Retina (tissue), 1 donor: Measurements from ENCODE around the gene ZDHHC18.
"Not testable (repeated sequence)": the region's sequence is repeated elsewhere in the genome, so short reads cannot be mapped to it uniquely, and the experiment has no call there.

Experiments
- DNase-seq: peaks from one replicate; pipeline ENCODE4 v3.0.0-alpha.2; 2016

Gene ZDHHC18

GRCh38 chr1:26837665-26838064, 11.2 kb downstream of the ZDHHC18 start:
- DNase-seq: not testable (repeated sequence)

GRCh38 chr1:26838474-26839338, 12.2 kb downstream of the ZDHHC18 start:
- no peak for DNase-seq

DNA sequence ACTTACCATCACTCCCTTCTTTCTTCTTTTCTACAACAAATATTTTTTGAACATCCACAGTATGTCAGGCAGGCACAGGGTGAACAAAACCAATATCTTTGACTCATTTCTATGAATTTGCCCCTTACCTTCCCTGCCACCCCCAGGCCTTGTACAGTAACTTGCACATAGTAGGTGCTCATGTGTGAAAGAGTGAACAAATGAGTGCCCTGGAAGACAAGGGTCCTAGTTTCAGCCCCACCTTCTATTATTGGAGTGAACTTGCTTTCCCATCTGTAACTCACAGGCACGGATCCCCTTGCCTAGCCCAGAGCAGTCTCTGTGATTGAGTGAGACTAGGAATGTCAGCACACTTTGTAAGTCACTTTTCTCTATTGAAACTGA, 12.8 kb downstream of the ZDHHC18 start:
- DNase-seq: no peak

GRCh38 chr1:26839779-26840178, 13.3 kb downstream of the ZDHHC18 start:
- DNase-seq: no peak

DNA sequence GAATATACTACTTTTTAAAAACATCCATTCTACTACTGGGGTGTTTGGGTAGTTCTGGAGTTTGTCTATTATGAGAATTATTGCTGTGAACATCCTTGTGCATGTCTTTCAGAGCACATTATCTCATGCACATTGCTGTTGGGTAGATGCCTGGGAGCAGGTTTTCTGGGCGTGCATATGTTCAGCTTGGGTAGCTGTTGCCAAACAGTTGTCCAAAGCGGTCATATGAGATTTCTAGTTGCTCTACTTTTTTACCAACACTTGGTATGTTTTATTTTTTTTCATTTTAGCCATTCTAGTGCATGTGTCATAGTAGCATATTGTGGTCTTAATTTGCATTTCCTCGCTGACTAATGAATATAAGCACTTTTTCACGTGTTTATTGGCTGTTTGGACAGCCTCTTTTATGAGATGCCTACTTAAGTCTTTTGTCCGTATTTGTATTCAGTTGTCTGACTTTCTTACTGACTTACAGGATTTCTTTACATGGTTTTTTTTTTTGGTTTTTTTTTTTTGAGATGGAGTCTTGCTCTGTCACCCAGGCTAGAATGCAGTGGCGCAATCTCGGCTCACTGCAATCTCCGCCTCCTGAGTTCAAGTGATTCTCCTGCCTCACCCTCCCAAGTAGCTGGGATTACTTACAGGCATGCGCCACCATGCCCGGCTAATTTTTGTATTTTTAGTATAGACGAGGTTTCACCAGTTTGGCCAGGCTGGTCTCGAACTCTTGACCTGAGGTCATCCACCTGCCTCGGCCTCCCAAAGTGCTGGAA, 18.1 kb downstream of the ZDHHC18 start:
- no peak for DNase-seq

- DNase-seq: not testable (repeated sequence)
Measured at GRCh38 chr1:26847826-26848225, 21.3 kb downstream of the ZDHHC18 start.

DNA sequence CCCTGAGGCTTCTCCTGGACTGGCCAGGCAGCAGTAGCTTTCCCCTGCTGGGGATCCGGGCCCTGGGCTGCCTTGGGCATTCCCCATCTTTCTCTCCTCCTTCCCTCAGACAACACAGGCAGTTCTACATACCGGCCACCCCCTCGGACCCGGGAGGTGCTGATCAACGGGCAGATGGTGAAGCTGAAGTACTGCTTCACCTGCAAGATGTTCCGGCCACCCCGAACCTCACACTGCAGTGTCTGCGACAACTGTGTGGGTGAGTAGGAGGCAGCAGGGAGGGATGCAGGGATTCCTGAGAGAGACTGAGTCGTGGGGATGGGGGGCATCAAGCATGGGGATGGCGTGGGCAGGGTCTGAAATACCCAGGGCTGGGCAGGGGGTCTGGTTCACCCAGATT, 22.0 kb downstream of the ZDHHC18 start:
- no peak for DNase-seq

DNA sequence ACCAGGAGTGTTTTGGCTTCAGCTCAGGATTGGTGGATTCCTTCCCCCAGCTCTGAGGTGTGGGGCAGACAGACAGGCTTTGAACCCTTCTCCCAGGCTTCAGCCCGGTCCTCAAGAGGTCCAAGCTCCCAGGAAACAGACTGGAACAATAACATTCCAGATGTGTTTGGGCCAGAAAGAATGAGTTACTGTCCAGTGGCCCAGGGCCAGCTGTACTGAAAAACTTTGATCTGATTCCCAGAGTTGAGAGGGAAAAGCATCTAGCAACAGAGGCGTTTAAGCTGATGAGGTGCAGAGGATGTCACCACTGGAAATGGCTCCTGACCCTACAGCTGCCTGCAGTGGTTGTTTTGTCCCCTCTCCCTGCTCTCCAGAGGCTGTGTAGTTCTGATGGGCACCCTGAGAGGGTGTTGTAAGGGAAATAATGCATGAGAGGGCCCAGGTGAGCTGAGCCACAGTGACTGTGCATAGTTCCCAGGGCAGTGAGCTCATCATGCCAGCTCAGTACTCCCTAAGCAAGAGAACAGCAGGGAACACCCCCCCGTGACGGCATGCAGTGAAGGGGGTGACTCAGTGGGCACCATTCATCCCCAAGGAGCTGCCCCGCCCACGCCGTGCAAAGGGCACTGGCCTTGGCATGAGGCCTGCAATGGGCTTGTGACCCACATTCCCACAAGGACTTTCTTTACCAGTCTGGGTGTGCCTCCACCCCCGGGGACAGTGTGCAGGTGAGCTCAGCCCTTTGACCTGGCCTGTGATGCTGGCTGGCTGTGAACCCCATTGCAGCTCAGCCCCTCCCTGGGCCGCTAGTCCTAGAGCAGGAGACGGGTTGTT, 22.7 kb downstream of the ZDHHC18 start:
- no peak for DNase-seq

DNA sequence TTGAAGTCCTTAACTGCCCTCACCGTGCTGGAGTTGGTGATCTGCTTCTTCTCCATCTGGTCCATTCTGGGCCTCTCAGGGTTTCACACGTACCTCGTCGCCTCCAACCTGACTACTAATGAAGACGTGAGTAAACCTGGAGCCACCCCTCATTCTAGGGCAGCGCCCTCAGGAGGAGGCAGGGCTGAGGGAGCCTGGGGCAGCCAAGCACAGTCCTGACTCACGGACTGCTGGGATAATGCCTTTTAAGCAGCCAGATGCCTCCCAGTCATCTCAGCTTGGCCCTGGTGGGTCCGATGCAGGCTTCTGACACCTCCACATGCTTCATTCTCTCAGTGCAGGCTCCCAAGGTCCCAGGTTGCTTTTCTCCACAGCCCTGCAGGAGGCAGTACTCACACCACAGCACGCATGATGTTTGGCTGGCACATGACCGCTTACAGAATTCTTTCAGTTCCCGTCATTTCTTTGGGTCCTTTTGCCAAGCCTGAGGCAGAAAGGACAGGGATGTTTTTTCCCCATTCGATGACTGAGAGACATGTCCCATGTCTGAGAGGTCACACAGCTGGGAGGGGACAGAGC, 24.7 kb downstream of the ZDHHC18 start:
- DNase-seq: no peak

DNA sequence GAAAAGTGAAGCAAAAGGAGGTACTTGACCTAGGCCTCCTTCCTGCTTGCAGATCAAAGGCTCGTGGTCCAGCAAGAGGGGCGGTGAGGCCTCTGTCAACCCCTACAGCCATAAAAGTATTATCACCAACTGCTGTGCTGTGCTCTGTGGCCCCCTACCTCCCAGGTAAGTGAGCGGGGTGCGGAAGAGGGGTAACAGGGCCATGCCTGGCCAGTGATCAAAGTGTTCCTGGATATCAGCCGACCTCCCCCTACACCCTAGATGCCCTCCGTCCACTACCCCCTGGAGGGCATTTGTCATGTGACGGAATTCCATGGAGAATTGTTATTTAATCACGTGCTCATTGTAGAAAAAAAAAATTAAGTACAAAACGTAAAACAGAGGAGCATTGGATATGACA, 26.2 kb downstream of the ZDHHC18 start:
- DNase-seq: no peak

DNA sequence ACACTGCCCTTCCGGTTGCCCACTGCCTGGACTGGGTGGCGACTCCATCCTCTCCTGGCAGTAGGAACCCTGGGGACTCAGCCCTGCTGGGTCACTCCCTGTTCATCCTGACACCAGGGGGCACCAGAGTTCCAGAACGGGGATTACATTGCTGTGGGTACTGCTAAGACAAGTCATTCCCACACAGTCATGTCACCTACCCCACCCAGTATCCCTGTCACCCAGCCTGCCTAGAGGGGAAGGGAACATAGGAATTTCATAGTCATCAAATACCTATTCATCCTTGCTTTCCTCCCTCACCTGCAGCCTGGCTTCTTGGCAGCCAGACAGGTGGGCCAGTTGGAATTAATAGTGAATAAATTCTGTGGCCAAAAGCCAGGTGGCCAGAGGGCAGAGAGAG, 26.7 kb downstream of the ZDHHC18 start:
- peak; percentile 70 for DNase-seq

DNA sequence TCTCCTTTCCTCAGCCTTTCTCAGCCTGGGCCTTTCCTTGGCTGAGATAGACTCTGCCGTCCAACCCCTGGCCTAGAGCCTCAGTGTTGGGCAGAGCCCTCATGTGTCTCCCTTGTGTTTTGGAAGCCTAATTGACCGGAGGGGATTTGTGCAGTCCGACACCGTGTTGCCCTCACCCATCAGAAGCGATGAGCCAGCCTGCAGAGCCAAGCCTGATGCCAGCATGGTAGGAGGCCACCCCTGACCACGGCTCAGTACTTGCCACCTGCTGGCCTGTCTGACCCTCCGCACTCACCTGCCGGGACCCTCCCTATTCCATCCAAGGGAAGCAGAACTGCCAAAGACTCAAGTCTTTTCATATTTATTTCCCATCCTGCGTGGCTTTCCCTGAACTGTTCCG, 27.1 kb downstream of the ZDHHC18 start:
- DNase-seq: no peak

GRCh38 chr1:26854906-26855305, 28.4 kb downstream of the ZDHHC18 start:
- DNase-seq: no peak

- DNase-seq: no peak
Measured at GRCh38 chr1:26855636-26856035, 29.1 kb downstream of the ZDHHC18 start.

GRCh38 chr1:26856181-26856580, 29.7 kb downstream of the ZDHHC18 start:
- DNase-seq: peak; percentile 28

DNA sequence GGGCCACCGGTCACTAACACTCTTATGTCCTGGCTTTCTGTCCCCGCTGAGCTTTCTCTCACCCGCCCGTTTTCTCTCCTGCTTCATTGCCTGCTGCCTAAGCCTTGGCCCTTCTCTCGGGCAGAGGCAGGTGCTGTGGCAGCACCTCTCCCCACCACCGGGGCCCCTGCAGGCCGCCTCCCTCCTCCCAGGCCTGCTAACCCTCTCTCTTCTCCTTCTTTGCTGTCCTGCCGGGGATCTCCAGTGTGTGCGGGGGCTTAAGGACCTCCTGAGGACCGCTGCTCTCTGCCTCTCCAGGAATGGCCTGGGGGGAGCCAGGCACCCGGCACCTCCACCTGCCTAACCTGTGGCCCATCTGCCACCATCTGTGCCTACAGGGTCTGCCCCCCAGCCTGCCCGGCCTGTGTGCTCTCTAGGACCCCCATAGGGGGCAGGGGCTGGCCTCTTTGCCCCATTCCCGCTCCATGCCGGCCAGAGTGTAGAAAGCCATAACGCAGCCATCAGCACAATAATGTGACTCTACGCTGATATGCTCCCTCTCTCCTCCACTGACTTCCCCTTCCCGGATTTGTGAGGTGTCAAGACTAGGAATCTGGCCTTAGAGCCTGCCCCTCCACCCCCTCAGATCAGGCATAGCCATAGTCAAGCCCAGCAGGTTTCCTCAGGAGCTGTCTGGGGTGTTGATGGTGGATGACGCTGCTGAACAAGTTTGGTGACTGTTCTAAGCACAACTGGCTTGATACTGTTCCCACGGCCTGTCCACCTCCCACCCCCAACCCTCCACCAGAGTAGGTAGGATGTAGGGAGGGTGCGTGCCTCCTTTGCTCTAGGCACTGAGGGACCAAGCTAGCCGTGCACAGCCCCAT, 30.3 kb downstream of the ZDHHC18 start:
- no peak for DNase-seq

- no peak for DNase-seq
Measured at GRCh38 chr1:26857473-26858060, 31.1 kb downstream of the ZDHHC18 start.

GRCh38 chr1:26858160-26858559, 31.7 kb downstream of the ZDHHC18 start:
- no peak for DNase-seq

GRCh38 chr1:26858891-26859640, 32.6 kb downstream of the ZDHHC18 start:
- DNase-seq: no peak

DNA sequence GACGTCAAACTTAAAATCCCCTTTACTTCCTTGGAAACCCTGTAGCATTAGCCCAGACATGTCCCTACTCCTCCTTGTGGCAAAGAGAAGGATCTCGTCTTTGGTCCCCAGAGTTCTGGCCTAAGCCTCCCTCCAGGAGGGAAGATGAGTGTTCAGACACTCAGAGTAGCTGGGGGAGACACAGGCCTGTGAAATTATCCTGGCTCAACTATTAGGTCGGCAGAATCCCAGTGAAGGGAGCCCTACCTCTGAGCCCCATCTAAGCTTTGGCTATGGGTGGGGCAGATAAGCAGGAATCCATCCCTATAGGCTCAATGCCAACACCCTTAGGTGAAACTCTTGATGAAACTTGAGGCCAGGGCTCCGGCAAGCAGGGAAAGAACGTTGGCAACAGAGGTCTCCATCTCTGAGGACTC, 34.8 kb downstream of the ZDHHC18 start:
- no peak for DNase-seq
